Measurements from ENCODE around the gene RALGPS2. TPM values are rescaled to one million over a fixed set of nuclear protein-coding genes. Genes with fewer than 3 reads are reported as not detected.

Gene RALGPS2
- total and polyA plus RNA-seq, 2 of the 13 experiments (the other 11 are each of a cell fraction or from before 2014, with no cell fraction given), result 15.6 to 36.0 TPM

GRCh38 chr1:178751046-178751445 is 26.0 kb downstream of the RALGPS2 start:
- Histone ChIP-seq H3K4me1 (ENCODE audit: insufficient read depth, low read length) (peaks cover 17% of the 10 kb centered on the region), H3K79me2 (ENCODE audit: insufficient read depth, low read length) (peaks cover 21% of the 10 kb centered on the region), H3K27ac (ENCODE audit: extremely low read length, insufficient read depth, low read length) (no peak overlapping the region), H3K4me3 (replicated peaks in 1 of 3; ENCODE audit: insufficient read depth in 1 of 3, low read depth in 2 of 3, low read length in 3 of 3) (no peak overlapping the region), H3K27me3 (ENCODE audit: control insufficient read depth in 1 of 2, insufficient read depth in 2 of 2, low read length in 2 of 2) (no peaks in the 10 kb centered on the region), H3K36me3 (replicated peaks in 1 of 2; ENCODE audit: control insufficient read depth in 1 of 2, insufficient read depth in 2 of 2, low read length in 2 of 2) (no peaks in the 10 kb centered on the region; a peak in 1 of 5 replicates), H2AFZ (ENCODE audit: low read length) (no peak overlapping the region), H3K9ac (ENCODE audit: insufficient read depth, low read depth, low read length) (no peak overlapping the region), H3K4me2 (ENCODE audit: low read depth, low read length) (no peak overlapping the region), H4K20me1 (ENCODE audit: insufficient read depth, low read length) (peaks cover 8% of the 10 kb centered on the region; the same call in 1 of the 2 replicates), H3K9me3 (ENCODE audit: low read length) (no peaks in the 10 kb centered on the region)
- no TSS peak for BruUV-seq (replicated peaks)
- ChIA-PET CTCF (ENCODE audit: low intra/inter-chr PET ratio, low total read pairs) (no interaction called here), POLR2A (interaction anchor here (1.6 to 2.8 kb wide), 2 partner anchors 209 kb away, joined by 4 to 12 read pairs; no protein-coding TSS in a partner anchor)
- ATAC-seq, result no peak
- in situ Hi-C loops (cut with HindIII; ENCODE audit: extremely low pct_ligation_motif_present, low pct_unique_long_range_greater_than_20kb), result loop anchor here (5.0 to 25.0 kb wide), 2 partner anchors 219 to 611 kb away; partner anchors contain the start of gene AXDND1
- intact Hi-C loops (cut with micrococcal nuclease; ENCODE audit: unreplicated experiment), result no loop called here
- FAIRE-seq, result no peak
- no peak for DNase-seq (ENCODE audit: low spot score)
- WGBS (ENCODE audit: low lambda C conversion rate), result 96% methylated on average over 4 of the region's 4 CpGs
- TF ChIP-seq PRDM15 (CRISPR knock-in tag; IDR thresholded peaks at IDR 0.05) (no peak), MLLT10 (CRISPR knock-in tag; IDR thresholded peaks at IDR 0.05) (no peak), SNAPC5 (CRISPR knock-in tag; IDR thresholded peaks at IDR 0.05; ENCODE audit: borderline replicate concordance) (no peak), CREM (IDR thresholded peaks at IDR 0.05) (no peak), CREM (CRISPR knock-in tag; IDR thresholded peaks at IDR 0.05) (no peak), PCBP1 (IDR thresholded peaks at IDR 0.05; ENCODE audit: borderline replicate concordance, low read depth, low read length) (no peak), ZNF124 (CRISPR knock-in tag; IDR thresholded peaks at IDR 0.05) (no peak), ATRX (CRISPR knock-in tag; IDR thresholded peaks at IDR 0.05; ENCODE audit: borderline replicate concordance) (no peak), FOXP1 (IDR thresholded peaks at IDR 0.05) (no peak), FOXP1 (CRISPR knock-in tag; IDR thresholded peaks at IDR 0.05) (no peak), ARNT2 (CRISPR knock-in tag; IDR thresholded peaks at IDR 0.05; ENCODE audit: low read depth) (no peak), PAX8 (CRISPR knock-in tag; IDR thresholded peaks at IDR 0.05; ENCODE audit: borderline replicate concordance) (no peak), ZNF20 (CRISPR knock-in tag; IDR thresholded peaks at IDR 0.05) (no peak), ZSCAN29 (CRISPR knock-in tag; conservative IDR thresholded peaks at IDR 0.05) (no peak), PBX2 (CRISPR knock-in tag; IDR thresholded peaks at IDR 0.05) (no peak), TFAP4 (IDR thresholded peaks at IDR 0.05; ENCODE audit: borderline replicate concordance, low read depth) (no peak), ZNF543 (CRISPR knock-in tag; IDR thresholded peaks at IDR 0.05) (no peak), DZIP1 (CRISPR knock-in tag; IDR thresholded peaks at IDR 0.05) (no peak)

Data from HepG2 (cell line).